Endodermal cell (in vitro differentiated cells): Measurements from ENCODE around the gene NMRK1. TPM values are rescaled to one million over a fixed set of nuclear protein-coding genes. Genes with fewer than 3 reads are reported as not detected.

Experiments used
- DNase-seq: peaks from one replicate; pipeline ENCODE4 v3.0.0-alpha.2; 2017
- H3K27ac ChIP-seq: 2 replicates; pipeline ENCODE4 v1.5.1; 2013; ENCODE audit warnings: mild to moderate bottlenecking, low read depth, low read length, moderate library complexity
- H3K27me3 ChIP-seq: 2 replicates; pipeline ENCODE4 v1.6.1; 2013; ENCODE audit warnings: mild to moderate bottlenecking, low read length, moderate library complexity; ENCODE audit not compliant: insufficient read depth, control insufficient read depth, poor library complexity, severe bottlenecking
- H3K36me3 ChIP-seq: 2 replicates; pipeline ENCODE4 v1.7.0; 2013; ENCODE audit warnings: mild to moderate bottlenecking, low read length, moderate library complexity; ENCODE audit not compliant: control insufficient read depth, insufficient read depth
- H3K4me1 ChIP-seq: one replicate; pipeline ENCODE4 v1.7.0; 2013; ENCODE audit warnings: low read length; ENCODE audit not compliant: control insufficient read depth, insufficient read depth
- H3K4me3 ChIP-seq: 2 replicates; pipeline ENCODE4 v1.5.1; 2013; ENCODE audit warnings: mild to moderate bottlenecking, low read length, moderate library complexity
- H3K9ac ChIP-seq: 2 replicates; pipeline ENCODE4 v1.6.1; 2013; ENCODE audit warnings: mild to moderate bottlenecking, low read length, moderate library complexity; ENCODE audit not compliant: poor library complexity, severe bottlenecking; ENCODE audit errors: extremely low read depth
- H3K9me3 ChIP-seq: 2 replicates; pipeline ENCODE4 v1.6.1; 2013; ENCODE audit warnings: mild to moderate bottlenecking, low read length, moderate library complexity; ENCODE audit not compliant: control insufficient read depth
- H3K27ac Mint-ChIP-seq: 2 replicates; pipeline ENCODE4 v1.8.0; 2020; ENCODE audit warnings: mixed read lengths
- H3K27me3 Mint-ChIP-seq: 2 replicates; pipeline ENCODE4 v1.8.0; 2021; ENCODE audit warnings: mild to moderate bottlenecking, mixed read lengths; ENCODE audit not compliant: insufficient read depth
- H3K36me3 Mint-ChIP-seq: 2 replicates; pipeline ENCODE4 v1.8.0; 2020; ENCODE audit warnings: low read depth, mixed read lengths
- H3K4me1 Mint-ChIP-seq: 2 replicates; pipeline ENCODE4 v1.8.0; 2020; ENCODE audit warnings: mixed read lengths
- H3K4me3 Mint-ChIP-seq: 2 replicates; pipeline ENCODE4 v1.8.0; 2020; ENCODE audit warnings: mild to moderate bottlenecking, moderate library complexity, mixed read lengths
- H3K9me3 Mint-ChIP-seq: 2 replicates; pipeline ENCODE4 v1.8.0; 2020; ENCODE audit warnings: mild to moderate bottlenecking, mixed read lengths
- WGBS, 2 experiments: methylation state at CpG; one replicate each; pipeline versions ENCODE4 v1.1.5 to v1.1.7; 2013; ENCODE audit warnings: missing lambda C conversion rate in 2 of 2, mixed read lengths in 1 of 2; ENCODE audit not compliant: insufficient coverage in 1 of 2, insufficient read length in 1 of 2; 5-methylcytosine and 5-hydroxymethylcytosine counted together
- total RNA-seq, 2 donors: library from RNA; stranded (reverse); fragmentation: NEBNext Ultra II Directional in 1 of 2; extraction: Animal tissue kit (Norgen Biotek cat#: 25700) in 1 of 2; gene quantifications; 2 replicates in 1 of 2; 3 replicates in 1 of 2; pipeline ENCODE4 v1.2.1, GENCODE V29; 2021
- TF ChIP-seq, protein P1 (sequence below): fragments of 200-600 bp; sonication (generic); conservative IDR thresholded peaks from 2 replicates; pipeline ENCODE4 v1.5.0; 2021; ENCODE audit warnings: antibody characterized with exemption, mild to moderate bottlenecking

The NMRK1 gene
- total RNA-seq, 2 donors from 2014 or later: 14.0 to 29.0 TPM

DNA sequence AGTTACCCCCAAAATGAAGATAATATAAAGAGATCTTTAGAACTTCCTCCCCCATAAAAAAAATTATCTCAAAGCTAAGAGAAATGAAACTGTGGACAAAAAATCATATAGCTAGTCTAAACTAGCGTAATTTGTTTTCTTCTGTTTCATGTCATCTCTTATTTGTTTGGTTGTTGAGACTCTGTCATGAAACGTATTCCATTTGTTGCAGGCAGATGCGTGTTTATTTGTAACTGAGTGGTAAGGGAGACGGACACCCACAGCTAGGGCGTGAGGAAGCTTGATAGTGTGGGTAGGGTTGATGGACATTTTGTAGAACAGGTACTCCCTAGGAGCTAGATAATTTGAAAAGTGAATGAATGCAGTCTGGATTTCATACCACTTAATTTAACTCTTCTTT, 42.2 kb upstream of the NMRK1 start:
- peaks cover 5% of the 10 kb centered on the region for H3K4me1 ChIP-seq
- no peaks in the 10 kb centered on the region for H3K9me3 Mint-ChIP-seq
- no peak overlapping the region for H3K4me3 Mint-ChIP-seq
- WGBS, 2 experiments: 91 to 94% methylated on average over 3 to 5 of the region's 5 CpGs
- H3K4me3 ChIP-seq: no peak overlapping the region
- no peak overlapping the region for H3K9ac ChIP-seq
- H3K4me1 Mint-ChIP-seq: peaks cover 14% of the 10 kb centered on the region
- H3K36me3 ChIP-seq: peaks cover 17% of the 10 kb centered on the region
- peaks cover 2% of the 10 kb centered on the region for H3K36me3 Mint-ChIP-seq
- no peak overlapping the region for H3K27ac Mint-ChIP-seq
- H3K27me3 ChIP-seq: no peaks in the 10 kb centered on the region
- no peaks in the 10 kb centered on the region for H3K27me3 Mint-ChIP-seq
- DNase-seq: no peak
- TF ChIP-seq, protein P1, sequence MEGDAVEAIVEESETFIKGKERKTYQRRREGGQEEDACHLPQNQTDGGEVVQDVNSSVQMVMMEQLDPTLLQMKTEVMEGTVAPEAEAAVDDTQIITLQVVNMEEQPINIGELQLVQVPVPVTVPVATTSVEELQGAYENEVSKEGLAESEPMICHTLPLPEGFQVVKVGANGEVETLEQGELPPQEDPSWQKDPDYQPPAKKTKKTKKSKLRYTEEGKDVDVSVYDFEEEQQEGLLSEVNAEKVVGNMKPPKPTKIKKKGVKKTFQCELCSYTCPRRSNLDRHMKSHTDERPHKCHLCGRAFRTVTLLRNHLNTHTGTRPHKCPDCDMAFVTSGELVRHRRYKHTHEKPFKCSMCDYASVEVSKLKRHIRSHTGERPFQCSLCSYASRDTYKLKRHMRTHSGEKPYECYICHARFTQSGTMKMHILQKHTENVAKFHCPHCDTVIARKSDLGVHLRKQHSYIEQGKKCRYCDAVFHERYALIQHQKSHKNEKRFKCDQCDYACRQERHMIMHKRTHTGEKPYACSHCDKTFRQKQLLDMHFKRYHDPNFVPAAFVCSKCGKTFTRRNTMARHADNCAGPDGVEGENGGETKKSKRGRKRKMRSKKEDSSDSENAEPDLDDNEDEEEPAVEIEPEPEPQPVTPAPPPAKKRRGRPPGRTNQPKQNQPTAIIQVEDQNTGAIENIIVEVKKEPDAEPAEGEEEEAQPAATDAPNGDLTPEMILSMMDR: no peak
- no peaks in the 10 kb centered on the region for H3K9me3 ChIP-seq
- no peak overlapping the region for H3K27ac ChIP-seq

DNA sequence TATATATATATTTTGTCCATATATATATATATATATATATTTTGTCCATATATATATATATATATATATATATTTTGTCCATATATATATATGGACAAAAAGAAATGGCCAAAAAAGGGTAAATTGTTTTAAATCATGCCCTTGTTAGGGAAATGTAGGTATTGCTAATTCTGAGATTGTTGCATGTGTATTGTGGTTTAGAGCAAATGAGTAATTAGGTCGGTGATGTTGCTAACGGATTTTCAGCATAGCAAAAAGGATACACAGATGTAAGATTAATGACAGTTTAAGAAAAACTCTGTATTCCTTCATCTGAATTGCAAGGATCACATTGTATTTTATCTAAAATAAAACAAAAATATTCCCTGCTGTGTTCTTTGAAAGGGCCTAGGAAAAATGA, 40.6 kb upstream of the NMRK1 start:
- H3K4me1 Mint-ChIP-seq: peaks cover 6% of the 10 kb centered on the region
- H3K9me3 Mint-ChIP-seq: no peaks in the 10 kb centered on the region
- H3K36me3 Mint-ChIP-seq: peaks cover 2% of the 10 kb centered on the region
- no peak overlapping the region for H3K4me3 Mint-ChIP-seq
- no peaks in the 10 kb centered on the region for H3K27me3 Mint-ChIP-seq
- Histone ChIP-seq H3K27ac (no peak overlapping the region), H3K9ac (no peak overlapping the region), H3K9me3 (no peaks in the 10 kb centered on the region), H3K4me3 (no peak overlapping the region), H3K27me3 (no peaks in the 10 kb centered on the region), H3K4me1 (peaks cover 3% of the 10 kb centered on the region), H3K36me3 (peaks cover 17% of the 10 kb centered on the region)
- no peak for DNase-seq
- TF ChIP-seq, protein P1: no peak
- H3K27ac Mint-ChIP-seq: no peak overlapping the region
- 100% methylated on average over 2 of the region's 2 CpGs; no CpG with 5 or more reads in 1 of the 2 experiments for WGBS, 2 experiments

DNA sequence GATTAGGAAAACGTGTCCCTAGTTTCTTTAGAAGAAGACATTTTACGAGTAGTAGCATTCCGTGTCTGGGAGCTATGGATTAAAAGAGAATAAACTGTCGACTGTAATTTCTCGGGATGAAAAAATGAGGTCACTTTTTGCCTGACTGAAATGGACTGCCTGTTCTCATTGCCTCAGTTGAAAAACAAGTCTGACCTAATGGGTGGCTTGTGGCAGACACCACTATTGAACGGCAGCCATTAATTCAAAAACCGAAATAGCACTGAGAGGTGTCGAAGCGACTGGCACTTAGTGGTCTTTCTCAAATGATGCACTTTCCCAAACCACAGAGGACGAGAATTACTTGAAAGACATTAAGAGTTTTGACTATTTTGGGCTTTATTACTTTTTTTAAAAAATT, 35.7 kb upstream of the NMRK1 start:
- no peak overlapping the region for H3K27ac ChIP-seq
- no peak overlapping the region for H3K27ac Mint-ChIP-seq
- no peaks in the 10 kb centered on the region for H3K27me3 Mint-ChIP-seq
- H3K36me3 Mint-ChIP-seq: peaks cover 13% of the 10 kb centered on the region
- H3K36me3 ChIP-seq: peaks cover 7% of the 10 kb centered on the region
- H3K4me1 ChIP-seq: no peaks in the 10 kb centered on the region
- no peaks in the 10 kb centered on the region for H3K27me3 ChIP-seq
- H3K4me1 Mint-ChIP-seq: no peaks in the 10 kb centered on the region
- TF ChIP-seq, protein P1: no peak
- H3K9me3 ChIP-seq: no peaks in the 10 kb centered on the region
- 90 to 94% methylated on average over 8 to 10 of the region's 10 CpGs for WGBS, 2 experiments
- no peaks in the 10 kb centered on the region for H3K9me3 Mint-ChIP-seq
- no peak overlapping the region for H3K4me3 Mint-ChIP-seq
- H3K9ac ChIP-seq: no peak overlapping the region
- DNase-seq: no peak
- no peak overlapping the region for H3K4me3 ChIP-seq
